Measurements from ENCODE around the gene GORASP2. TPM values are rescaled to one million over a fixed set of nuclear protein-coding genes. Genes with fewer than 3 reads are reported as not detected.

Gene GORASP2
- total RNA-seq, 1 experiment from 2014 or later = 98.1 TPM

GRCh38 chr2:171004833-171005232 is 75.8 kb downstream of the GORASP2 start:
- Mint-ChIP-seq H3K36me3 (ENCODE audit: insufficient read depth, unreplicated experiment) (peaks cover 13% of the 10 kb centered on the region), H3K27me3 (ENCODE audit: unreplicated experiment) (no peaks in the 10 kb centered on the region), H3K9me3 (ENCODE audit: low read depth, unreplicated experiment) (no peaks in the 10 kb centered on the region), H3K4me1 (ENCODE audit: low read depth, unreplicated experiment) (no peaks in the 10 kb centered on the region), H3K4me3 (ENCODE audit: low read depth, unreplicated experiment) (no peak overlapping the region), H3K27ac (ENCODE audit: unreplicated experiment) (no peak overlapping the region)
- TF ChIP-seq CTCF (IDR thresholded peaks at IDR 0.05; ENCODE audit: unreplicated experiment) = no peak
- BruUV-seq (replicated peaks) = no TSS peak
- CTCF ChIA-PET = no interaction called here
- DNase-seq = no peak
- intact Hi-C loops (cut with micrococcal nuclease; ENCODE audit: unreplicated experiment) = no loop called here

GRCh38 chr2:171008550-171009205 is 79.6 kb downstream of the GORASP2 start:
- no TSS peak for BruUV-seq (replicated peaks)
- Mint-ChIP-seq H3K36me3 (ENCODE audit: insufficient read depth, unreplicated experiment) (peaks cover 17% of the 10 kb centered on the region), H3K27ac (ENCODE audit: unreplicated experiment) (no peak overlapping the region), H3K4me1 (ENCODE audit: low read depth, unreplicated experiment) (no peaks in the 10 kb centered on the region), H3K4me3 (ENCODE audit: low read depth, unreplicated experiment) (no peak overlapping the region), H3K9me3 (ENCODE audit: low read depth, unreplicated experiment) (no peaks in the 10 kb centered on the region), H3K27me3 (ENCODE audit: unreplicated experiment) (no peaks in the 10 kb centered on the region)
- no peak for DNase-seq
- CTCF ChIA-PET = interaction anchor here (0.5 to 1.1 kb wide), 2 partner anchors 34 to 152 kb away, joined by 3 read pairs; no protein-coding TSS in a partner anchor
- intact Hi-C loops (cut with micrococcal nuclease; ENCODE audit: unreplicated experiment) = no loop called here
- no peak for TF ChIP-seq CTCF (IDR thresholded peaks at IDR 0.05; ENCODE audit: unreplicated experiment)

- CTCF ChIA-PET = interaction anchor here (1.1 kb wide), 1 partner anchor 35 kb away, joined by 3 read pairs; no protein-coding TSS in a partner anchor
- intact Hi-C loops (cut with micrococcal nuclease; ENCODE audit: unreplicated experiment) = no loop called here
- no TSS peak for BruUV-seq (replicated peaks)
- Mint-ChIP-seq H3K36me3 (ENCODE audit: insufficient read depth, unreplicated experiment) (peaks cover 12% of the 10 kb centered on the region), H3K4me3 (ENCODE audit: low read depth, unreplicated experiment) (no peak overlapping the region), H3K9me3 (ENCODE audit: low read depth, unreplicated experiment) (no peaks in the 10 kb centered on the region), H3K4me1 (ENCODE audit: low read depth, unreplicated experiment) (no peaks in the 10 kb centered on the region), H3K27me3 (ENCODE audit: unreplicated experiment) (no peaks in the 10 kb centered on the region), H3K27ac (ENCODE audit: unreplicated experiment) (no peak overlapping the region)
- TF ChIP-seq CTCF (IDR thresholded peaks at IDR 0.05; ENCODE audit: unreplicated experiment) = no peak
- DNase-seq = no peak
Measured at GRCh38 chr2:171009386-171009785, 80.3 kb downstream of the GORASP2 start.

- Mint-ChIP-seq H3K4me1 (ENCODE audit: low read depth, unreplicated experiment) (no peaks in the 10 kb centered on the region), H3K27ac (ENCODE audit: unreplicated experiment) (no peak overlapping the region), H3K27me3 (ENCODE audit: unreplicated experiment) (no peaks in the 10 kb centered on the region), H3K36me3 (ENCODE audit: insufficient read depth, unreplicated experiment) (peaks cover 4% of the 10 kb centered on the region), H3K9me3 (ENCODE audit: low read depth, unreplicated experiment) (no peaks in the 10 kb centered on the region), H3K4me3 (ENCODE audit: low read depth, unreplicated experiment) (no peak overlapping the region)
- TF ChIP-seq CTCF (IDR thresholded peaks at IDR 0.05; ENCODE audit: unreplicated experiment) = no peak
- intact Hi-C loops (cut with micrococcal nuclease; ENCODE audit: unreplicated experiment) = no loop called here
- DNase-seq = no peak
- no TSS peak for BruUV-seq (replicated peaks)
- CTCF ChIA-PET = no interaction called here
Measured at GRCh38 chr2:171013851-171014250, 84.8 kb downstream of the GORASP2 start.
